Measurements from ENCODE around the gene COL18A1. TPM values are rescaled to one million over a fixed set of nuclear protein-coding genes. Genes with fewer than 3 reads are reported as not detected.

COL18A1 gene
- total RNA-seq, 1 donor from 2014 or later: 271 TPM

DNA sequence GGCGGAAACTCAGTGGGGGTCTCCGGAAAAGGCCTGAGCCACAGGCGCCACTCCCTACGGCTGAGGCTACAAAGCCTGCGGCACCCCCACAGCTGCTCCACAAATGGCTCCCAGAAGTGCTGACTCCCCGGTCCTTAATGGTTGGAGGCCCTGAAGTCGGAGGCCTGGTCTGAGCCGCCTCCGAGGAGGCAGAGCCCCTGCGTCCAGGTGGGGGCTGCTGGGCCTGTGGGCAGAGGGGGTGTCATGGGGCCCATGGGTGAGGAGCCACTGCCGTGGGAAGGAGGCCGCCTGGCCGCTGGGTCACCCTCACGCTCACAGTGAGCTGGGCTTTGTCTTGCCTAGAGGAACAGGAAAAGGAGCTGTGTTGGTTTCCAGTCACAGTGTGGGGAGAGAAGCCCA is 12.4 kb upstream of the COL18A1 start:
- TF ChIP-seq, protein P1, sequence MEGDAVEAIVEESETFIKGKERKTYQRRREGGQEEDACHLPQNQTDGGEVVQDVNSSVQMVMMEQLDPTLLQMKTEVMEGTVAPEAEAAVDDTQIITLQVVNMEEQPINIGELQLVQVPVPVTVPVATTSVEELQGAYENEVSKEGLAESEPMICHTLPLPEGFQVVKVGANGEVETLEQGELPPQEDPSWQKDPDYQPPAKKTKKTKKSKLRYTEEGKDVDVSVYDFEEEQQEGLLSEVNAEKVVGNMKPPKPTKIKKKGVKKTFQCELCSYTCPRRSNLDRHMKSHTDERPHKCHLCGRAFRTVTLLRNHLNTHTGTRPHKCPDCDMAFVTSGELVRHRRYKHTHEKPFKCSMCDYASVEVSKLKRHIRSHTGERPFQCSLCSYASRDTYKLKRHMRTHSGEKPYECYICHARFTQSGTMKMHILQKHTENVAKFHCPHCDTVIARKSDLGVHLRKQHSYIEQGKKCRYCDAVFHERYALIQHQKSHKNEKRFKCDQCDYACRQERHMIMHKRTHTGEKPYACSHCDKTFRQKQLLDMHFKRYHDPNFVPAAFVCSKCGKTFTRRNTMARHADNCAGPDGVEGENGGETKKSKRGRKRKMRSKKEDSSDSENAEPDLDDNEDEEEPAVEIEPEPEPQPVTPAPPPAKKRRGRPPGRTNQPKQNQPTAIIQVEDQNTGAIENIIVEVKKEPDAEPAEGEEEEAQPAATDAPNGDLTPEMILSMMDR (IDR thresholded peaks at IDR 0.05; ENCODE audit: unreplicated experiment): no peak
- no peak overlapping the region for H3K4me3 Mint-ChIP-seq (ENCODE audit: low read depth)
- no peaks in the 10 kb centered on the region for H3K4me1 Mint-ChIP-seq (ENCODE audit: low read depth)
- DNase-seq (ENCODE audit: low spot score, unreplicated experiment): no peak
- no peak overlapping the region for H3K27ac Mint-ChIP-seq
- H3K9me3 Mint-ChIP-seq (ENCODE audit: low read depth): no peaks in the 10 kb centered on the region
- peaks cover 23% of the 10 kb centered on the region for H3K27me3 Mint-ChIP-seq
- no peaks in the 10 kb centered on the region for H3K36me3 Mint-ChIP-seq (ENCODE audit: insufficient read depth)

DNA sequence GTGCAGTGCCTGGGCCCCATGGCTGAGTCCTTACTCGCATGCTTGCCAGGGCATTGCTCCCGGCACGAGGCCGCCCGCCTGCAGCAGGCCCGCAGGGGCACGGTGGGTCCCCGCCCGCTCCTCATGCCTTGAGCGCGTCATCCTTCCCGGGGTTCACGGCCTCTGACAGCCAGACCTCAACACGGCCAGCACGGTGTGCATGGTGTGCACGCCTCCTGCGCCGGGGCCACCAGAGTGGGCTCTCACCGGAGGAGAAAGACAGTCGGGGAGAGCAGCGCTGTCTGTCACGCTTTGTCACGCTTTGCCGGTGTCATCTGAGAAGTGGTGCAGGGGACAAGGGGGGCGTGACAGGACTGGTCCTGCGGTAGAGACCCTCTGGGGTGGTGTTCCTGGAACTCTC is 11.9 kb upstream of the COL18A1 start:
- TF ChIP-seq, protein P1 (IDR thresholded peaks at IDR 0.05; ENCODE audit: unreplicated experiment): no peak
- Mint-ChIP-seq H3K4me3 (ENCODE audit: low read depth) (no peak overlapping the region), H3K9me3 (ENCODE audit: low read depth) (no peaks in the 10 kb centered on the region), H3K36me3 (ENCODE audit: insufficient read depth) (no peaks in the 10 kb centered on the region), H3K4me1 (ENCODE audit: low read depth) (no peaks in the 10 kb centered on the region), H3K27me3 (peaks cover 24% of the 10 kb centered on the region), H3K27ac (no peak overlapping the region)
- no peak for DNase-seq (ENCODE audit: low spot score, unreplicated experiment)

DNA sequence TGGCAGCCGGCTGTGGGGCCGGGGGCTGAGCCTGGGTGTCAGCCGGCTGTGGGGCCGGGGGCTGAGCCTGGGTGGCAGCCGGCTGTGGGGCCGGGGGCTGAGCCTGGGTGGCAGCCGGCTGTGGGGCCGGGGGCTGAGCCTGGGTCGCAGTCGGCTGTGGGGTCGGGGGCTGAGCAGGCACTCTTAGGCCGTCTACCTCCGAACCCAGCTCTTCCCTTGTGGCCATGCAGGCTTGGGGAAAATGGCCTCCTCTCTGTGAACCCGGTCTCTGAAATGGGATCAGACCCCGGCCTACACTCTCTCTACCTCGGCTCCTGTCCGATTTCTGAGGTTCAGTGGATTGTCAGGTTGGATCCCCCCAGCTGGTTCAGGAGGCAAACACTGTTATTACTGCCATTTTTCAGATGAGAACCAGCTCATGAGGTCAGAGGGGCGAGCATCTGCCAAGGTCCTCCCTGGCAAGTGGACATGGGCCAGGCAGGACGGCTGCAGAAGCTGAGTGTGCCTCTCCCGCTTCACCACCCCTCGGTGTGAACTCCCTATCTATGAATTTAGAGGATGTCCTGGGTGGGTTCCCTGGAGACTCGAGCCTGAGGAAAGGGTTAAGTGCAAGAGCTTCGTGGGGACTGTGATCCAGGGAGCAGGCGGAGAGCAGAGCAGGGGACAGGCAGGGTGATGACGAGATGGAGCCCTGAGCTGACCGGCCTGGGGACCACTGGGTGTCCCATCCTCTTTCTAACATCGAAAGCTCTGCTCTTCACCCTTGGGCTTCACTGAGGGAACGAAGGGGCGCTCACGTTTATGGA is 10.9 kb upstream of the COL18A1 start:
- Mint-ChIP-seq H3K36me3 (ENCODE audit: insufficient read depth) (no peaks in the 10 kb centered on the region), H3K4me3 (ENCODE audit: low read depth) (no peak overlapping the region), H3K4me1 (ENCODE audit: low read depth) (no peaks in the 10 kb centered on the region), H3K27ac (no peak overlapping the region), H3K27me3 (peaks cover 24% of the 10 kb centered on the region), H3K9me3 (ENCODE audit: low read depth) (no peaks in the 10 kb centered on the region)
- TF ChIP-seq, protein P1 (IDR thresholded peaks at IDR 0.05; ENCODE audit: unreplicated experiment): no peak
- DNase-seq (ENCODE audit: low spot score, unreplicated experiment): no peak

DNA sequence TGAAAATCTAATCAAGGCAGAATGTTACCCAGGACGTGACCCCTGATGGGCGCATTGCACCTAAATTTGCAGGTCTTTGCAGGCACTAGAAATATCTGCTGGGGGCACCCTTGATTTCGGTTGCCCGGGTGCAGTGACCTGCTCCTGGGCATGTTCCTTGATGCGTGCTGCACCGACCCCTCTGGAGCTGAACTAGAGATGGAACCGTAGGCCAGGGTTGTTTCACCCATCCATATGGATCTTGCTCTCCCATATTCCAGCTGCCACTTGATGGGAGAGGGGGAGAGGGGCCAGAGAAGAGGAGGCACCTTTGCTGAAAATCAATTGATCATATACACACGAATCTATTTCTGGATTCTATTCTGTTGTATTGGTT is 8.4 kb upstream of the COL18A1 start:
- TF ChIP-seq, protein P1 (IDR thresholded peaks at IDR 0.05; ENCODE audit: unreplicated experiment): no peak
- H3K36me3 Mint-ChIP-seq (ENCODE audit: insufficient read depth): peaks cover 5% of the 10 kb centered on the region
- no peak overlapping the region for H3K27ac Mint-ChIP-seq
- peaks cover 7% of the 10 kb centered on the region for H3K9me3 Mint-ChIP-seq (ENCODE audit: low read depth)
- H3K4me3 Mint-ChIP-seq (ENCODE audit: low read depth): no peak overlapping the region
- H3K27me3 Mint-ChIP-seq: peaks cover 28% of the 10 kb centered on the region
- DNase-seq (ENCODE audit: low spot score, unreplicated experiment): no peak
- no peaks in the 10 kb centered on the region for H3K4me1 Mint-ChIP-seq (ENCODE audit: low read depth)

DNA sequence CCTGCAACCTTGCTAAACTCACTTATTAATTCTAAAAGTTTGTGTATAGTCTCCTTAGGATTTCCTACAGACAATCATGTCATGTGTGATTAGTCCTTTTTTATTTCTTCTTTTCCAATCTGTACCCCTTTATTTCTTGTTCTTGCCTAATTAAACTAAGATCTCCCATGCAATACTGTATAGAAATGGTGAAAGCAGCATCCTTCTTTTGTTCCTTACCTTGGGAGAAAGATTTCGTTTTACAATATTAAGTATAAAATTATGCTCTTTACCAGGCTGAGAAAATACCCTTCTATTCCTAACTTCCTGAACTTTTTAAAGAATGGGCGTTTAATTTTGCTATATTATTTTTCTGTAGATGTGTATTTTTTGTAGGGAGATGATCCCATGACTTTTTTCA is 7.6 kb upstream of the COL18A1 start:
- no peaks in the 10 kb centered on the region for H3K4me1 Mint-ChIP-seq (ENCODE audit: low read depth)
- H3K36me3 Mint-ChIP-seq (ENCODE audit: insufficient read depth): peaks cover 5% of the 10 kb centered on the region

More for the DNA sequence above, 7.6 kb upstream of the COL18A1 start:
- no peak for DNase-seq (ENCODE audit: low spot score, unreplicated experiment)
- Mint-ChIP-seq H3K4me3 (ENCODE audit: low read depth) (no peak overlapping the region), H3K27me3 (peaks cover 22% of the 10 kb centered on the region), H3K9me3 (ENCODE audit: low read depth) (peaks cover 8% of the 10 kb centered on the region), H3K27ac (no peak overlapping the region)
- TF ChIP-seq, protein P1 (IDR thresholded peaks at IDR 0.05; ENCODE audit: unreplicated experiment): no peak

Data from progenitor cell of endocrine pancreas (in vitro differentiated cells).